ENCODE results near the gene NACC2.

The NACC2 gene

DNA sequence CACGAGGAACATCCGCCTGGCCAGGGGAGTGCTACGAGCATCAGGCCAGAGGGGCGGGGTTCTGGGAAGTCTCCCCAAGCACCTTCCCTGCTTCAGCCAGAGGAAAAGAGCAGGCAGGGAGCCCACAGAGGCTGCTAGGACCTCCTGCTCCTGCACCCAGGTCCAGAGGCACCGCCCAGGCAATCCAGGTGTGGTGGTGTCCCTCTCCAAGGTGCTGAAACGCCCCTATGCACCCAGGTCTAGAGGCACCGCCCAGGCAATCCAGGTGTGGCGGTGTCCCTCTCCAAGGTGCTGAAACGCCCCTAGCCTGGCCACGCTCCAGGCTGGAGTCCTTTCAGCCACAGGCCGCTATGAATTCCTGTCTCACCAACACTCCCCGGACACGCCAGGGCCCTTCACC, 123.2 kb downstream of the NACC2 start:
- no peaks in the 10 kb centered on the region; the same call in 1 of the 2 replicates for H3K27me3 ChIP-seq (replicated peaks; ENCODE audit: control insufficient read depth, insufficient read depth, low read length)
- TF ChIP-seq, protein P1, sequence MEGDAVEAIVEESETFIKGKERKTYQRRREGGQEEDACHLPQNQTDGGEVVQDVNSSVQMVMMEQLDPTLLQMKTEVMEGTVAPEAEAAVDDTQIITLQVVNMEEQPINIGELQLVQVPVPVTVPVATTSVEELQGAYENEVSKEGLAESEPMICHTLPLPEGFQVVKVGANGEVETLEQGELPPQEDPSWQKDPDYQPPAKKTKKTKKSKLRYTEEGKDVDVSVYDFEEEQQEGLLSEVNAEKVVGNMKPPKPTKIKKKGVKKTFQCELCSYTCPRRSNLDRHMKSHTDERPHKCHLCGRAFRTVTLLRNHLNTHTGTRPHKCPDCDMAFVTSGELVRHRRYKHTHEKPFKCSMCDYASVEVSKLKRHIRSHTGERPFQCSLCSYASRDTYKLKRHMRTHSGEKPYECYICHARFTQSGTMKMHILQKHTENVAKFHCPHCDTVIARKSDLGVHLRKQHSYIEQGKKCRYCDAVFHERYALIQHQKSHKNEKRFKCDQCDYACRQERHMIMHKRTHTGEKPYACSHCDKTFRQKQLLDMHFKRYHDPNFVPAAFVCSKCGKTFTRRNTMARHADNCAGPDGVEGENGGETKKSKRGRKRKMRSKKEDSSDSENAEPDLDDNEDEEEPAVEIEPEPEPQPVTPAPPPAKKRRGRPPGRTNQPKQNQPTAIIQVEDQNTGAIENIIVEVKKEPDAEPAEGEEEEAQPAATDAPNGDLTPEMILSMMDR (IDR thresholded peaks at IDR 0.05; ENCODE audit: insufficient read depth, low read length, poor library complexity, severe bottlenecking): no peak
- no peak overlapping the region for H3K4me3 ChIP-seq (replicated peaks; ENCODE audit: low read depth, low read length)
- DNase-seq (ENCODE audit: extremely low read depth, insufficient read length): no peak
- no peaks in the 10 kb centered on the region for H3K36me3 ChIP-seq (ENCODE audit: control insufficient read depth, insufficient read depth, low read length)

DNA sequence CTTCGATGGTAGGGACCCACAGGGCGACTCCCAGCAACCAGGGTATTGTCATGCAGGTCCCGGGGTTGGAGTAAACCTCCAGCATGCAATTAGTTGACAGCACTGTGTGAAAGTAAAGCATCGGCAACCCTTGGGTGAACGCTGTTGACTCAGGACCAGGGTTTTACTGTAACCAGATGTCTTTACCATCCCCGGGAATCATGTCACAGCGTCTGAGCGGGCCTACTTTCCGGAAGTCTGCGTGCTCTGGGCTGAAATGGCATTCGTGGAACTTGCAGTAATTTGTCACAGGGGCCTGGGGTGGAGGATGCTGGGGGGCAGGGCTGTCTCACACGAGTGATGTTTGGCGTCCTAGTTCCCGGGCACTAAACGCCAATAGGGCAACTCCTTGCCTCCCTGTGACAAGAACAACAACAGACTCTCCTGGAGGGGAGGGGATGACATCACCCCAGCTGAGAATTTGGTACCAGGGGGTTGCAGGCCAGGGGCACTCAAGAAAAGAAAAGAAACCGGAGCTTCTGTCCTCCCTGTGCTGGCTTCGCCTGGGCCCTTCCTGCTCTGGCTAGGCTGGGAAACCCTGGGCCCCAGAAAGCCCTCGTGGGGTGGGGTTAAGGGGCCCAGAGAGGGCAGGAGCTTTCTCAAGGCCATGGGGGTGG, 123.8 kb downstream of the NACC2 start:
- H3K4me3 ChIP-seq (replicated peaks; ENCODE audit: low read depth, low read length): no peak overlapping the region
- TF ChIP-seq, protein P1 (IDR thresholded peaks at IDR 0.05; ENCODE audit: insufficient read depth, low read length, poor library complexity, severe bottlenecking): no peak
- no peak for DNase-seq (ENCODE audit: extremely low read depth, insufficient read length)
- no peaks in the 10 kb centered on the region; the same call in 1 of the 2 replicates for H3K27me3 ChIP-seq (replicated peaks; ENCODE audit: control insufficient read depth, insufficient read depth, low read length)
- H3K36me3 ChIP-seq (ENCODE audit: control insufficient read depth, insufficient read depth, low read length): no peaks in the 10 kb centered on the region

DNA sequence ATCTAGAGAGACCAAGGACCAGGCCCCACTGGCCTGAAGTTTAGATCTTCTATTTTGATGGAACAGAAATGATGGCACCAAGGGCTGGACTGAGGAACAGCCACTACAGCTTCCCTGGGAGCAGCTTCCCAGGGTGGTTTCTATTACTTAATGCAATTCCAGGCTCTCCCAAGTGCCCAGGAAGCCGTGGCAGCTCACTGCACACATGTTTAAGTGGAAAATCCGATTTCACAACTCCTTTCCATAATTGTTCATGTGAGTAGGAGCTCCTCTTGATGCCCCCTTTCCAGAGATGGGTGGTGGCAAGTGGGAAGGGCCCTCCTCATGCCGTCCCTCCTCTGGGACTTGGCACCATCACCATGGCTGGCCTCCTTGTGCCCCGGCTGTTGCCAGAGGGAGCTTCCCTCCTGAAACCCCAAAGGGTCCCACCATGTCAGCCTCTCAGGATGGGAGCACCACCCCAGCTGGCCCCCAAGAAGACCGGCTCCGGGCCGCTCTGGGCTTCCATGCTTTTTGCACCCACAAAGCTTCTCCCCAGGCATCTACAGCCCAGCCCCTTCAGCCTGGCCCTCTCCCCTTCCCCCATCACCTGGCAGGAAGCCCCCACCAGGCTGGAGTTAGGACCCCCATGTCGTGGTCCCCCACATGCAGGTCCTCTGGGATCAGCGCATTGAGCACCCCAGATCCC, 124.8 kb downstream of the NACC2 start:
- H3K36me3 ChIP-seq (ENCODE audit: control insufficient read depth, insufficient read depth, low read length): no peaks in the 10 kb centered on the region
- TF ChIP-seq, protein P1 (IDR thresholded peaks at IDR 0.05; ENCODE audit: insufficient read depth, low read length, poor library complexity, severe bottlenecking): no peak
- H3K27me3 ChIP-seq (replicated peaks; ENCODE audit: control insufficient read depth, insufficient read depth, low read length): no peaks in the 10 kb centered on the region; the same call in 1 of the 2 replicates
- no peak for DNase-seq (ENCODE audit: extremely low read depth, insufficient read length)
- no peak overlapping the region for H3K4me3 ChIP-seq (replicated peaks; ENCODE audit: low read depth, low read length)

- no peak for DNase-seq (ENCODE audit: extremely low read depth, insufficient read length)
- Histone ChIP-seq H3K27me3 (replicated peaks; ENCODE audit: control insufficient read depth, insufficient read depth, low read length) (no peaks in the 10 kb centered on the region; the same call in 1 of the 2 replicates), H3K4me3 (replicated peaks; ENCODE audit: low read depth, low read length) (no peak overlapping the region), H3K36me3 (ENCODE audit: control insufficient read depth, insufficient read depth, low read length) (no peaks in the 10 kb centered on the region)
- TF ChIP-seq, protein P1 (IDR thresholded peaks at IDR 0.05; ENCODE audit: insufficient read depth, low read length, poor library complexity, severe bottlenecking): no peak
These were observed 125.9 kb downstream of the NACC2 start for GRCh38 chr9:135969064-135969683.

GRCh38 chr9:135968601-135969000, 126.5 kb downstream of the NACC2 start:
- TF ChIP-seq, protein P1 (IDR thresholded peaks at IDR 0.05; ENCODE audit: insufficient read depth, low read length, poor library complexity, severe bottlenecking): no peak
- Histone ChIP-seq H3K27me3 (replicated peaks; ENCODE audit: control insufficient read depth, insufficient read depth, low read length) (no peaks in the 10 kb centered on the region; the same call in 1 of the 2 replicates), H3K4me3 (replicated peaks; ENCODE audit: low read depth, low read length) (no peak overlapping the region), H3K36me3 (ENCODE audit: control insufficient read depth, insufficient read depth, low read length) (no peaks in the 10 kb centered on the region)
- DNase-seq (ENCODE audit: extremely low read depth, insufficient read length): no peak

All from GM06990 (cell line).